PFSK-1 (cell line): ENCODE measurements around the gene STX2.

ENCODE experiments used
- FOXP2 ChIP-seq: optimal IDR thresholded peaks from 2 replicates; pipeline ENCODE3; 2011; ENCODE audit warnings: borderline replicate concordance, control low read depth, inconsistent platforms; ENCODE audit not compliant: insufficient read depth; ENCODE audit errors: extremely low read length, extremely low read depth
- POLR2AphosphoS5 ChIP-seq: IDR thresholded peaks from 2 replicates; pipeline ENCODE4 v1.6.1; 2012; ENCODE audit warnings: low read depth, mild to moderate bottlenecking, control low read depth, low read length, moderate library complexity
- SIN3A ChIP-seq: IDR thresholded peaks from 2 replicates; pipeline ENCODE4 v1.6.1; 2012; ENCODE audit warnings: mild to moderate bottlenecking, low read length, moderate library complexity, borderline replicate concordance; ENCODE audit not compliant: insufficient read depth
- TAF1 ChIP-seq: IDR thresholded peaks from 2 replicates; pipeline ENCODE4 v1.6.1; 2012; ENCODE audit warnings: low read length, control low read depth, borderline replicate concordance; ENCODE audit not compliant: insufficient read depth
- TF ChIP-seq, protein P1 (sequence below), 2 experiments: IDR thresholded peaks; 2 replicates each; pipeline versions ENCODE4 v1.6.1 to v1.8.0; 2011 to 2012; ENCODE audit warnings: low read depth in 2 of 2, low read length in 2 of 2, control low read depth in 1 of 2, inconsistent platforms in 1 of 2, mild to moderate bottlenecking in 1 of 2, moderate library complexity in 1 of 2; ENCODE audit not compliant: insufficient read depth in 1 of 2

STX2 gene

GRCh38 chr12:130815028-130815741 lies 23.9 kb downstream of the STX2 start:
- TF ChIP-seq, protein P1, sequence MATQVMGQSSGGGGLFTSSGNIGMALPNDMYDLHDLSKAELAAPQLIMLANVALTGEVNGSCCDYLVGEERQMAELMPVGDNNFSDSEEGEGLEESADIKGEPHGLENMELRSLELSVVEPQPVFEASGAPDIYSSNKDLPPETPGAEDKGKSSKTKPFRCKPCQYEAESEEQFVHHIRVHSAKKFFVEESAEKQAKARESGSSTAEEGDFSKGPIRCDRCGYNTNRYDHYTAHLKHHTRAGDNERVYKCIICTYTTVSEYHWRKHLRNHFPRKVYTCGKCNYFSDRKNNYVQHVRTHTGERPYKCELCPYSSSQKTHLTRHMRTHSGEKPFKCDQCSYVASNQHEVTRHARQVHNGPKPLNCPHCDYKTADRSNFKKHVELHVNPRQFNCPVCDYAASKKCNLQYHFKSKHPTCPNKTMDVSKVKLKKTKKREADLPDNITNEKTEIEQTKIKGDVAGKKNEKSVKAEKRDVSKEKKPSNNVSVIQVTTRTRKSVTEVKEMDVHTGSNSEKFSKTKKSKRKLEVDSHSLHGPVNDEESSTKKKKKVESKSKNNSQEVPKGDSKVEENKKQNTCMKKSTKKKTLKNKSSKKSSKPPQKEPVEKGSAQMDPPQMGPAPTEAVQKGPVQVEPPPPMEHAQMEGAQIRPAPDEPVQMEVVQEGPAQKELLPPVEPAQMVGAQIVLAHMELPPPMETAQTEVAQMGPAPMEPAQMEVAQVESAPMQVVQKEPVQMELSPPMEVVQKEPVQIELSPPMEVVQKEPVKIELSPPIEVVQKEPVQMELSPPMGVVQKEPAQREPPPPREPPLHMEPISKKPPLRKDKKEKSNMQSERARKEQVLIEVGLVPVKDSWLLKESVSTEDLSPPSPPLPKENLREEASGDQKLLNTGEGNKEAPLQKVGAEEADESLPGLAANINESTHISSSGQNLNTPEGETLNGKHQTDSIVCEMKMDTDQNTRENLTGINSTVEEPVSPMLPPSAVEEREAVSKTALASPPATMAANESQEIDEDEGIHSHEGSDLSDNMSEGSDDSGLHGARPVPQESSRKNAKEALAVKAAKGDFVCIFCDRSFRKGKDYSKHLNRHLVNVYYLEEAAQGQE (IDR thresholded peaks at IDR 0.05; ENCODE audit: insufficient read depth in 1 of 2, low read depth in 2 of 2, low read length in 2 of 2), result no peak
- TF ChIP-seq SIN3A (no peak), FOXP2 (no peak), POLR2AphosphoS5 (no peak)

- TF ChIP-seq TAF1, result no peak
- TF ChIP-seq POLR2AphosphoS5, result no peak
- TF ChIP-seq, protein P1 (IDR thresholded peaks at IDR 0.05; ENCODE audit: insufficient read depth in 1 of 2, low read depth in 2 of 2, low read length in 2 of 2), result no peak
- TF ChIP-seq SIN3A, result no peak
- no peak for TF ChIP-seq FOXP2
Measured at GRCh38 chr12:130813949-130814348, 25.1 kb downstream of the STX2 start.

DNA sequence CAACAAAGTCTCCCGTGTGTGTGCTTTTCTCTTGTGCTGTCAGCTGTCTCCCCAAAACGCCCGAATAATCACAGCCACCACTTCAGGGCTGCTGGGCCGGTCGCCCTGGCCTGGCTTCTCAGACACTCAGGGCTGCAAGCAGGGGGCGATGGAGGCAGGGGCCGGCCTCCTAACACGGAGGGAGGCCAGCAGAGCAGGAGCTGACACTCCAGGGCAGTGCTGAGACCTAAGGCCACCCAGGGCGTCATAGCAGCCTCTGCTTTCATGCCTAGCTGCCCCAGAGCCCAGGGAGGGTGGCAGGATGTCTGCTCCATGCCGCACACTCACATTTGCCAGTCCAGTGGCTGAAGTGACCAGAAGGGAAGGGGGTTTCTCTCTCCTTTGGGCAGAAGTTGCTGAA lies 25.6 kb downstream of the STX2 start:
- TF ChIP-seq, protein P1 (IDR thresholded peaks at IDR 0.05; ENCODE audit: insufficient read depth in 1 of 2, low read depth in 2 of 2, low read length in 2 of 2), result no peak
- TF ChIP-seq TAF1 (no peak), POLR2AphosphoS5 (no peak), FOXP2 (no peak), SIN3A (no peak)

- TF ChIP-seq FOXP2 (no peak), POLR2AphosphoS5 (no peak), TAF1 (no peak), SIN3A (no peak)
- TF ChIP-seq, protein P1 (IDR thresholded peaks at IDR 0.05; ENCODE audit: insufficient read depth in 1 of 2, low read depth in 2 of 2, low read length in 2 of 2), result no peak
Measured at GRCh38 chr12:130809791-130810190, 29.3 kb downstream of the STX2 start.

DNA sequence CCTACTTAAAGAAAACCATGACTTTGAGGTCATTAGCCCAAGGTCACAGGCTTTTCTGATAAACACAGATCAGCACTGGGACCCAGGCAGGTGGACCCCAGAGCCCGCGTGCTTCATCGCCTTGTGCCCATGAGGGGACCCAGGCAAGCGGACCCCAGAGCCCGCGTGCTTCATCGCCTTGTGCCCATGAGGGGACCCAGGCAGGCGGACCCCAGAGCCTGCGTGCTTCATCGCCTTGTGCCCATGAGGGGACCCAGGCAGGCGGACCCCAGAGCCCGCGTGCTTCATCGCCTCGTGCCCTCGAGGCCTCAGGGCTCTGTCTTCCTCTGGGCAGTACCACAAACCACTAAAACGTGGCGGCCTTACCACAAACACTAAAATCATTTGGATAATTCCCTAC lies 31.7 kb downstream of the STX2 start:
- TF ChIP-seq TAF1 (no peak), POLR2AphosphoS5 (no peak), SIN3A (no peak), FOXP2 (no peak)
- TF ChIP-seq, protein P1 (IDR thresholded peaks at IDR 0.05; ENCODE audit: insufficient read depth in 1 of 2, low read depth in 2 of 2, low read length in 2 of 2), result no peak
